ENCODE data around the gene FOXP3.
A peak's percentile ranks its signal among the peaks of the same experiment; 100 is the strongest.

Gene FOXP3

DNA sequence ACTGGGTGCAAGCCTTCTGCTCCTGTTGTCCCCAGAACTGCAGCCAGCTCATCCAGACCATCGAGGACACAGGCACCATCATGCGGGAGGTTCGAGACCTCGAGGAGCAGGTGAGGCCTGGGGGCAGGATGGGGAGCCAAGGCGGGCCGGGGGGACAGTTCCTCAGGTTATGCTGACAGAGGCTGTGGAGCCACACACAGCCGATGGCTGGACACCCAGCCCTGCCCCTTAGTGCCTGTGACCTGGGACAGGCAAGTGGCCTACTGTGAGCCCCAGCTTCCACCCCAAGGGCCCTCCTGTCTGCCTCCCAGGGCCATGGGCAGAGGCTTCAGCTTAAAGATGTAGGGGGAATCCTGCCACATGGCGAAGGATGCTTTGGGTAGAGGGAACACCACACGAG, 14.9 kb downstream of the FOXP3 start:
- H3K36me3 Mint-ChIP-seq (ENCODE audit: low read depth): peaks cover 17% of the 10 kb centered on the region
- H3K4me1 Mint-ChIP-seq (ENCODE audit: low read depth): peaks cover 2% of the 10 kb centered on the region
- no peak overlapping the region for H3K27ac Mint-ChIP-seq
- no peaks in the 10 kb centered on the region for H3K27me3 Mint-ChIP-seq (ENCODE audit: low read depth)
- no peaks in the 10 kb centered on the region for H3K9me3 Mint-ChIP-seq
- no peak overlapping the region for H3K4me3 Mint-ChIP-seq

DNA sequence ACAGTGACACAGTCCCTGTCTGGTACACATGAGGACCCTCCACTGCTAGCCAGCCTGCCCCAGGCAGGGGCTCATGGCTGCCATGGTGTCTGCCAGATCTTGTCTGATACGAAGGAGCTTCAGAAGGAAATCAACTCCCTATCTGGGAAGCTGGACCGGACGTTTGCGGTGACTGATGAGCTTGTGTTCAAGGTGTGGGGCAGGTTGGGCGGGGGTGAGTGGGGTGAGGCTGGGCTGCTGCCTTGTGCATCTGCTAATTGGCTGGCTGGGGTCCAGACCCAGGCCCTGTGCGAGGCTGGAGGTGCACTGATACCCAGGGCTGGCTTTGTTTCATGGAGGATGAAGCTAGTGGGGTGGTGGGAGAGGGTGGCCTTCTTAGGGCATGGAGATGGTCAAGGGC, 15.4 kb downstream of the FOXP3 start:
- Mint-ChIP-seq H3K9me3 (no peaks in the 10 kb centered on the region), H3K4me3 (no peak overlapping the region), H3K36me3 (ENCODE audit: low read depth) (peaks cover 20% of the 10 kb centered on the region), H3K27me3 (ENCODE audit: low read depth) (no peaks in the 10 kb centered on the region), H3K27ac (no peak overlapping the region), H3K4me1 (ENCODE audit: low read depth) (peaks cover 3% of the 10 kb centered on the region)

DNA sequence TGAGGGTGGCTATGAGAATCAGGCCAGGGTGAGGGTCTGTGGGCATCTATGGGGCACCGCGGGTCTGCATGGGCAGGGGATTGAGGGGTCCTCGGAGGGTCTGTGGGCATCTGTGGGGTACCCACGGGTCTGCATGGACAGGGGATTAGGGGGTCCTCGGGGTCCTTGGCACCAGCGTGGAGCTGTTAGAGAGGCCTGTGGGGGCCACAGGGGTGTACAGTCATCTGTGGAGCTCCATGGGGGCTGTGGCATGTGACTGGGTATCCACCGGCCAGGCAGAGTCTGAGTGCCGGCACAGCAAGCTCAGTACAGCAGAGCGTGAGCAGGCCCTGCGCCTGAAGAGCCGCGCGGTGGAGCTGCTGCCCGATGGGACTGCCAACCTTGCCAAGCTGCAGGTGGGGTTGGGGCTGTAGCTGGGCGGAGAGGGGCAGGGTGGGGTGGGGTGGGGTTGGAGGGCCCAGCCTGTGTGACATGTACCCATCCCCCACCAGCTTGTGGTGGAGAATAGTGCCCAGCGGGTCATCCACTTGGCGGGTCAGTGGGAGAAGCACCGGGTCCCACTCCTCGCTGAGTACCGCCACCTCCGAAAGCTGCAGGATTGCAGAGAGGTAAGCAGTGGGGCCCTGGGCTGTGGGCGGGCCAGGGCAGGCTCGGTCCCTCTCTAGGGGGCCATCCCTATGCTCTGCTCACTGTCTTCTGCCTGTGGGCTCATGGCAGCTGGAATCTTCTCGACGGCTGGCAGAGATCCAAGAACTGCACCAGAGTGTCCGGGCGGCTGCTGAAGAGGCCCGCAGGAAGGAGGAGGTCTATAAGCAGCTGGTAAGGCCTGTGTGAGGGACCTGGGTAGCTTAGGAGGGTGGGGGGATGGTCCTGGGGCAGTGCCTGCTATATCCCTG, 16.3 kb downstream of the FOXP3 start:
- H3K27me3 Mint-ChIP-seq (ENCODE audit: low read depth): no peaks in the 10 kb centered on the region
- H3K4me1 Mint-ChIP-seq (ENCODE audit: low read depth): peaks cover 6% of the 10 kb centered on the region
- H3K36me3 Mint-ChIP-seq (ENCODE audit: low read depth): peaks cover 24% of the 10 kb centered on the region
- H3K27ac Mint-ChIP-seq: no peak overlapping the region
- no peaks in the 10 kb centered on the region for H3K9me3 Mint-ChIP-seq
- no peak overlapping the region for H3K4me3 Mint-ChIP-seq

DNA sequence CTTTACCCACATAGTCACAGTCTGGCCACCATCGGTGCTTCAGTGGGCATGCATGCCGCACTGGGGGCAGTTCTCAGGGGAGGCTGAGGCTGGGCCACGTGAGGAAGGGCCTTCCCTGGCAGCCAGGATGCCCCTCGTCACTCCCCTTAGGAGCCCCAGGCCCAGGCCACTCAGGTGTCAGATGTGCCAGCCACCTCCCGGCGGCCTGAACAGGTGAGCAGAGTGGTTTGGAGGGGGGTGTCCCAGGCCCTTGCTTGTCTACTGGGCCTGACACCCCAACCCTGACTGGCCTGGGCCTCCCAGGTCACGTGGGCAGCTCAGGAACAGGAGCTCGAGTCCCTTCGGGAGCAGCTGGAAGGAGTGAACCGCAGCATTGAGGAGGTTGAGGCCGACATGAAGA, 17.2 kb downstream of the FOXP3 start:
- peaks cover 25% of the 10 kb centered on the region for H3K36me3 Mint-ChIP-seq (ENCODE audit: low read depth)
- no peak overlapping the region for H3K27ac Mint-ChIP-seq
- no peak overlapping the region for H3K4me3 Mint-ChIP-seq
- peaks cover 6% of the 10 kb centered on the region for H3K4me1 Mint-ChIP-seq (ENCODE audit: low read depth)
- no peaks in the 10 kb centered on the region for H3K27me3 Mint-ChIP-seq (ENCODE audit: low read depth)
- H3K9me3 Mint-ChIP-seq: no peaks in the 10 kb centered on the region

DNA sequence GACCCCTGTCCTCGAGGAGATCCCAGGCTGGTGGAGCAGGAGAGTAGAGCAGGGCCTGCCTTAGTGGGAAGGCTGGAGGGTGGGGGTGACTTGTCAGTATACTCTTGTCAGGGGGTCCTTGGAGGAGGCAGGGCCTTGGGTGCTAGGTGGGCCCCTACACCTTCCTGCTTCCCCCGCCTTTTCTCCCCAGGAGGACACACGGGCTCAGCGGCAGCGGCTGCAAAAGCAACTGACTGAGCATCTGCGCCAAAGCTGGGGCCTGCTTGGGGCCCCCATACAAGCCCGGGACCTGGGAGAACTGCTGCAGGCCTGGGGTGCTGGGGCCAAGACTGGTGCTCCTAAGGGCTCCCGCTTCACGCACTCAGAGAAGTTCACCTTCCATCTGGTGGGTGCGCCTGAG, 18.0 kb downstream of the FOXP3 start:
- no peaks in the 10 kb centered on the region for H3K9me3 Mint-ChIP-seq
- H3K4me1 Mint-ChIP-seq (ENCODE audit: low read depth): peaks cover 6% of the 10 kb centered on the region
- H3K27ac Mint-ChIP-seq: no peak overlapping the region
- peaks cover 22% of the 10 kb centered on the region for H3K36me3 Mint-ChIP-seq (ENCODE audit: low read depth)
- no peak overlapping the region for H3K4me3 Mint-ChIP-seq
- H3K27me3 Mint-ChIP-seq (ENCODE audit: low read depth): no peaks in the 10 kb centered on the region

DNA sequence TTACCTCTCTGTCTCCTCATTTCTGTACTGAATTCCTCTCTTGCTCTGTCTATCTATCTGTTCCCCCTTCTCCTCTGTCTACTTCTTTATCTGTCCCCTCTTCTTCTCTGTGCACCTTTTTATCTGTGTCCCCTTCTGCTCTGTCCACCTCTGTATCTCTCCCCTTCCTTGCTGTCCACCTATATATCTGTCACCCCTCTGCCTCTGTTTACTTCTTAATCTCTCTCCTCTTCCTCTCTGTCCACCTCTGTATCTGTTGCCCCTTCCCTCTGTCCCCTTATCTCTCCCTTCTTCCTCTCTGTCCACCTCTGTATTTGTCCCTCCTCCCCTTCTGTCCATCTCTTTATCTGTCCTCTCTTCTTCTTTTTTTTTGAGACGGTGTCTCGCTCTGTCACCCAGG, 20.3 kb downstream of the FOXP3 start:
- Mint-ChIP-seq H3K4me1 (ENCODE audit: low read depth) (peaks cover 7% of the 10 kb centered on the region), H3K9me3 (no peaks in the 10 kb centered on the region), H3K27ac (no peak overlapping the region), H3K36me3 (ENCODE audit: low read depth) (peaks cover 21% of the 10 kb centered on the region), H3K4me3 (no peak overlapping the region), H3K27me3 (ENCODE audit: low read depth) (no peaks in the 10 kb centered on the region)

DNA sequence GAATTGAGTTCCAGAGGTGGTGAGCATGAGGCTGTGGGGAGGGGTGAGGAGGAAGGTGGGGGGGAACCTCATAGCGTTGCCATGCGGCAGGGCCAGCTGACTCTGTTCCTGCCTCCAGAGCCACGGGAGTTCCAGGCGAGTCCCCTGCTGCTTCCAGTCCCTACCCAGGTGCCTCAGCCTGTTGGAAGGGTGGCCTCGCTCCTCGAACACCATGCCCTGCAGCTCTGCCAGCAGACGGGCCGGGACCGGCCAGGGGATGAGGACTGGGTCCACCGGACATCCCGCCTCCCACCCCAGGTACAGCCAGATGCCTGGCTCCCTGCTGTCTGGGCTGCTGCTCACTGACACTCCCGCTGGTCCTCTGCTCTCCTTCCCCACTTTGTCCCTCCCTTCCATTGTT, 21.3 kb downstream of the FOXP3 start:
- Mint-ChIP-seq H3K27me3 (ENCODE audit: low read depth) (no peaks in the 10 kb centered on the region), H3K27ac (no peak overlapping the region), H3K4me3 (no peak overlapping the region), H3K4me1 (ENCODE audit: low read depth) (peaks cover 7% of the 10 kb centered on the region), H3K9me3 (no peaks in the 10 kb centered on the region), H3K36me3 (ENCODE audit: low read depth) (peaks cover 21% of the 10 kb centered on the region)

DNA sequence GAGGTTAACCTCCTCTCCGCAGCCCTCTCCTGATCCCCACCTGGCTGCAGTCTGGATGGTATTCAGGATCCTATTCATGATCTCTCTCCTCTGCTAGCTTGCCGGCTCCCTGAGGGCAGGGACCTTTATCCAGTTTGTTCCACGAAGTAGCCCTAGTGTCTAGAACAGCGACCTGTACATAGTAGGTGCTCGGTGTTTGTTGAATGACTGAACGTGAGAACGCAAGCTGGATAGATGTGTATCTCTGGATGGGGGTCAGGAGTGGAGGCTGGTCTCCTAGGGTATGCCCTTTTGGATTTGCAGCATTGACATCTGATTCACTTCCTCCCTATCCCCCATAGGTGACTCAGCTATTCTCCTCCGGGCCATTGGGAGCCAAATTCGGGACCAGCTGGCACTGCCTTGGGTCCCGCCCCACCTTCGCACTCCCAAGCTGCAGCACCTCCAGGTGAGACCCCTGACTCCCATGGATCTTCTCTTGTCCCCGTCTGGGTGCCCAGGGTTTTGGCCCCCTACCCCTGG, 21.9 kb downstream of the FOXP3 start:
- Mint-ChIP-seq H3K4me3 (no peak overlapping the region), H3K9me3 (no peaks in the 10 kb centered on the region), H3K4me1 (ENCODE audit: low read depth) (peaks cover 7% of the 10 kb centered on the region), H3K27me3 (ENCODE audit: low read depth) (no peaks in the 10 kb centered on the region), H3K27ac (no peak overlapping the region), H3K36me3 (ENCODE audit: low read depth) (peaks cover 19% of the 10 kb centered on the region)

DNA sequence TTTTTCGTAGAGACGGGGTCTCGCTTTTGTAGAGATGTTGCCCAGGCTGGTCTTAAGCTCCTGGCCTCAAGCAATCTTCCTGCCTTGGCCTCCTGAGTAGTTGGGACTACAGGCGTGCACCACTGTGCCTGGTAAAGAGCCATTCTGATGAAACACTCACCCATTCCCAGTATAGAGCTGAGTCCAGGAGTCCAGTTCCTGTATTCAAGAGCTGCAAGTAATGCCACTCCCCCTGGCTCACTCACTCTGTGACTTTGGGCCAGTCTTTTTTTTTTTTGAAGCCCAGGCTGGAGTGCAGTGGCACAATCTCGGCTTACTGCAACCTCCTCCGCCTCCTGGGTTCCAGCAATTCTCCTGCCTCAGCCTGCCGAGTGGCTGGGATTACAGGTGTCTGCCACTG, 25.8 kb downstream of the FOXP3 start:
- no peaks in the 10 kb centered on the region for H3K27me3 Mint-ChIP-seq (ENCODE audit: low read depth)
- H3K36me3 Mint-ChIP-seq (ENCODE audit: low read depth): peaks cover 15% of the 10 kb centered on the region
- no peak overlapping the region for H3K4me3 Mint-ChIP-seq
- H3K9me3 Mint-ChIP-seq: no peaks in the 10 kb centered on the region
- peaks cover 17% of the 10 kb centered on the region for H3K4me1 Mint-ChIP-seq (ENCODE audit: low read depth)
- no peak overlapping the region for H3K27ac Mint-ChIP-seq

DNA sequence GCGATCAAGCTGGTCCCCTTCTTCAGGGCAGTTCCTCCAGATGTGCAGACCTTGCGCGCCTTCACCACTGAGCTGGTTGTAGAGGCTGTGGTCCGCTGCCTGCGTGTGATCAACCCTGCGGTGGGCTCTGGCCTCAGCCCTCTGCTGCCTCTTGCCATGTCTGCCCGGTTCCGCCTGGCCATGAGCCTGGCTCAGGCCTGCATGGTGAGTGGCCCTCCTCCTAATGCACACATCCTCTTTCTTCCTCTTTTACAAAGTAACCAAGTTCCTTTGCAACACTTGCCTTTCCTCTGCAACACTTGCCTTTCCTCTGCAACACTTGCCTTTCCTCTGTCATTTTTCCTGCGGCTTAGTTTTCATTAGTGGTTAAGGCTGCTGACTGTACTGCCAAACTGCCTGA, 27.4 kb downstream of the FOXP3 start:
- peaks cover 11% of the 10 kb centered on the region for H3K36me3 Mint-ChIP-seq (ENCODE audit: low read depth)
- H3K9me3 Mint-ChIP-seq: no peaks in the 10 kb centered on the region
- H3K27me3 Mint-ChIP-seq (ENCODE audit: low read depth): no peaks in the 10 kb centered on the region
- peak overlapping the region; percentile 84 for H3K27ac Mint-ChIP-seq
- H3K4me3 Mint-ChIP-seq: peak overlapping the region; percentile 96
- H3K4me1 Mint-ChIP-seq (ENCODE audit: low read depth): peaks cover 18% of the 10 kb centered on the region

DNA sequence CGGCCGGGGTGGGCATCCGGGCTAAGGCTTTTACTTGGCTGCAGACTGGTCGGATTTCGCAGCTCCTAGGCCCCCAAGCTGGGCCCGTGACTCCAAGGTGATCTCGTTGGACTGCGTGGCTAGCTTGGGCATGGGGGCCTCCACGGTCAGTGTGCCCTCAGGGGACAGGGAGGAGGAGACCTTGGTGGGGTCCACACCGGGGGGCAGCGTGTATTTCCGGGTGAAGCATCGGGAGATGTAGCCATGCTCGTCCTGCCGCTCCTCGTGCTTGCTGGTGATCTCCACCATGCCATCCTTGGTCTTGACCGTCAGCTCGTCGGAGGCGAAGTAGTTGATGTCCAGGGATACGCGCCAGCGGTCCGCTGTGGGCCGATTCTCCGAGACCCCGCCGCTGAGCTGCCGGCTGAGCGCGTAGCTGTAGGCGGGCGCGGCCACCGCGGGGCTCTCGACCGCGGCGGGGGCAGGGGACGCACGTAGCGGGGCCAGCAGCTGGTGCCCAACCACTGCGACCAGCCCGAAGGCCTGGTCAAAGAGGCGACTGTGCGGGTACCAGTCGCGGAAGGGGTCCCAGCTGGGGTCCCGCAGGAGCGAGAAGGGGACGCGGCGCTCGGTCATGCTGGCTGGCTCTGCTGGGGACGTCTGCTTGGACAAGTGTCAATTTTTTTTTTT, 30.5 kb downstream of the FOXP3 start:
- Mint-ChIP-seq H3K9me3 (no peaks in the 10 kb centered on the region), H3K27ac (no peak overlapping the region), H3K4me3 (no peak overlapping the region), H3K27me3 (ENCODE audit: low read depth) (no peaks in the 10 kb centered on the region), H3K36me3 (ENCODE audit: low read depth) (peaks cover 6% of the 10 kb centered on the region), H3K4me1 (ENCODE audit: low read depth) (peaks cover 28% of the 10 kb centered on the region)

DNA sequence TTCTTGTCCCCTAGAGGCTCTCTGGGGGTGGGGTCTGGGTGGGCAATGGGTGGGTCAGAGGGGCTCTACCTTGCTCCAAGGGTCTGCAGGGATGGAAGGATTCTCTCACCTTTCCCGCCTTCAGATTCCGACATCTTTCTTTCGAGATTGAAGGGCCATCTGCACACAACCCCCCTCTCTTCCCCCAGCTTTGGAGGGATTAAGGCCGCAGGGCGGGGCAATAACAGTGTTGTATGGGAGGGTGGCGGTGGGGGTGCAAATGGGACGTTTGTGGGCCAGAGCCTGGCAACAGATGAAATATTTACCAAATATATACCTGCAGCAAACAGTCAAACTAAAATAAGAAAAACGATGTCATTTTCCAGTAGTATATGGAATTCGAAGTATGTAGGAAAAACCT, 31.3 kb downstream of the FOXP3 start, which contains the start of gene CACNA1F:
TSS of gene CACNA1F (minus strand) at position 165 of the 400 bp plus-strand sequence. CDS start at position 134, 31 bp downstream.
- H3K4me3 Mint-ChIP-seq: no peak within 1 kb of the TSS
- peaks cover 6% of the 10 kb centered on the region for H3K36me3 Mint-ChIP-seq (ENCODE audit: low read depth)
- H3K27me3 Mint-ChIP-seq (ENCODE audit: low read depth): no peaks in the 10 kb centered on the region
- no peaks in the 10 kb centered on the region for H3K9me3 Mint-ChIP-seq
- H3K4me1 Mint-ChIP-seq (ENCODE audit: low read depth): peaks cover 28% of the 10 kb centered on the region
- H3K27ac Mint-ChIP-seq: no peak within 1 kb of the TSS

DNA sequence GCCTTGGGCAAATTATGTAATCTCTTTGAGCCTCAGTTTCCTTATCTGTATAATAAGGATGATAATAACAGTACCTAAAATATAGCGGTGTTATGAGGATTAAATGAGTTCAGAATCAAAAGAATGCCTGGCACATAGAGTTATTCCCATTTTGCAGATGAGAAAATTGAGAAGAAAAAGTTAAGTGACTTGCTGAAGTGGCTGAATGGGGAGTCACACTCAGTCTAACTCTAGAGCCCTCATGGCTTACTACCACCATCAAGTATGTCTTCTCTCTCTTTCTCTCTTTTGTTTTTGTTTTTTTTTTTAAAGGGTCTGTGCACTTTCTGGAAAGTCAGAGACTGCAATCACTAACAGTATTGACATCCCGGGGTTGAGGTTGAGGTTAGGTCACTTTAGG, 32.0 kb downstream of the FOXP3 start:
- no peaks in the 10 kb centered on the region for H3K9me3 Mint-ChIP-seq
- peaks cover 6% of the 10 kb centered on the region for H3K36me3 Mint-ChIP-seq (ENCODE audit: low read depth)
- H3K27me3 Mint-ChIP-seq (ENCODE audit: low read depth): no peaks in the 10 kb centered on the region
- peaks cover 28% of the 10 kb centered on the region for H3K4me1 Mint-ChIP-seq (ENCODE audit: low read depth)
- H3K27ac Mint-ChIP-seq: no peak overlapping the region
- H3K4me3 Mint-ChIP-seq: no peak overlapping the region

DNA sequence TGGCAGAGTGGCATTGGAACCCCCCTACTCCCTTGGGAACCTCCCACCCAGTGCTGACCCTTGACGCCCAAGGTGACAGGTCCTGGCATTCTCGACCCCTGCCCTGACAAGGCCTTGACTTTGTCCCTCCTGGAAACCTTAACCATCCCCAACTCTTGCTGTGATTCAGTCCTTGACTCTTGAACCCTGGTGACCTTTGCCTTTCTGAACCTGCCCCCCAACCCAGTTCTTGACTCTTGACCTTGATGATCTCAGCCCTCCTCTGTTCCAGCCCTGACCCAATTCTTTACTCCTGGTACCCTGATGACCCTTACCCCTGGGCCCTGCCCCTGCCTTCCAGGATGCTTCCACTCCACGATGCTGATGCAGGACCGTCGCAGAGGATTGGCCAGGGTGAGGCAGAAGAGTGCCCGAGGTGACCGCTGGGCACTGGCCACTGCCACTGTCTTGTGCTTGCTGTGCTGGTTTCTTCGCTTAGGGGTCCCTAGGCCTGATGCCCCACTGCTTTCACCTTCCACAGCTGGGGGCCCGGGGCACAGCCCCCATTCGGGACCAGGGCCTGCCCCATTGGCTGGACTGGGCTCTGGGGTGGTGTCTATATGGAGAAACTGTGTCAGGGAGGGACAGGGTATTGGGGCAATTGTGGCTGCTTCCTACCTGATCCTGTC, 33.0 kb downstream of the FOXP3 start:
- peak overlapping the region; percentile 78 for H3K4me3 Mint-ChIP-seq
- no peaks in the 10 kb centered on the region for H3K36me3 Mint-ChIP-seq (ENCODE audit: low read depth)
- no peaks in the 10 kb centered on the region for H3K9me3 Mint-ChIP-seq

More for the DNA sequence above, 33.0 kb downstream of the FOXP3 start:
- Mint-ChIP-seq H3K27ac (peak overlapping the region; percentile 92), H3K27me3 (ENCODE audit: low read depth) (no peaks in the 10 kb centered on the region), H3K4me1 (ENCODE audit: low read depth) (peaks cover 18% of the 10 kb centered on the region)
